NCI-H2081 (cell line): Measurements from ENCODE around the gene PEX7.
A peak's percentile ranks its signal among the peaks of the same experiment; 100 is the strongest.
"Not testable (repeated sequence)": the region's sequence is repeated elsewhere in the genome, so short reads cannot be mapped to it uniquely, and the experiment has no call there.

Source experiments
- DNase-seq, 2 experiments: peaks; one replicate each; lab custom pipeline; 2025; lab: John Stamatoyannopoulos, UW

Gene PEX7

DNA sequence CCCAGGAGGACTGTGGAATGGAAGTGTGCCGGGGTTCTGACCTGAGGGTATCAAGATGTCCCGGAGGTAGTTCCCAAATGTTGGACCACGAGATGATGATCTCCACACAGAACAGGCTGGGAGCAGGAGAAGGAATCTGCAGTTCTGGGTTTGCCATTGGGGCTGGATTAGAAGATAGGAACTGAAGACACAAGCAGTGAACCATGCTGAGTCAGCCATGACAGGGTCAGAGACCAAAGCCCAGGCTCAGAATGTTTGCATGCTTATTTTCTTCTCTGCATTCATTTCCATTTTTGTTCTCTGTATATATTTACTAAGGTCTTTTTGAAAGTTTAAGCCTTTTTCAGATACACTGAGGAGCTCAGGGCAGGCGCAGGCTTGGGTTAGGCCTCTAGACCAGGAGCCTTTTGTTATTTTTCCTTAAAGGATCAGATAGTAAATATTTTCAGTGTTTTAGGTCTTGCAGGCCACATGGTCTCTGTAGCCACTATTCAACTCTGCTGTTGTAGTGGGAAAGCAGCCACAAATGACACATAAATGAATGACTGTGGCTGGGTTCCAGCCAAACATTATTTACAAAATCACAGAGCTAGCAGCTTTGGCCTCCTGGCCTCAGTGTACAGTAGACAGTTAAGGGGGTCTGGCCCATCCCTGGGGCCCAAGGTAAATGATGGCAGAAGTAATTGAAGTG lies 128.2 kb downstream of the PEX7 start:
- DNase-seq: peak in 1 of 2 experiments; percentile 21

DNA sequence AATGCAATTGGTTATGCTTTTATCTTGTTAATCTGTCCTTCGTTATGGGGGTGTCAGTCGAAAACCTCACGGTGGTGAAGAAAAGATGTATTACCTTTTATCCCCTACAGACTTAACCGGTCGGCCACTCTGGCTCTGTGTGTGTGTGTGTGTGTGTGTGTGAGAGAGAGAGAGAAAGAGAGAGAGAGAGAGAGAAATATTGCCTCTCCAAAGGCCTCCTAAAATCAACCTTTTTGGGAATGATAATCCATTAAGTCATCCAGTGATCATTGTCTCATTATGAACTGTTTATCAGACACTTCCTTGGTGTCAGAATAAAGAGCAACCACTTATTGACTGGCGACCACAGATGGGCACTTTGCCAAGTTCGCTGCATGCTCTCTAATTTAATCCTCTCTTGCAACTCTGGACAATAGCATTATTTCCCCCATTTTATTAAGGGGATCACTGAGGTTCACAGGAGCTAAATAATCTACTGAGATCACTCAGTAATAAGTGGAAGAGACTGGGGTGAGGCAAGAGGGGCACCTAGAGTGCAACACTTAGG lies 130.4 kb downstream of the PEX7 start:
- peak; percentile 42 to 69 for DNase-seq

- no peak for DNase-seq
Measured at GRCh38 chr6:136955123-136955522, 132.7 kb downstream of the PEX7 start.

GRCh38 chr6:136956590-136957544 lies 134.5 kb downstream of the PEX7 start:
- DNase-seq: peak; percentile 66 to 94

GRCh38 chr6:136958168-136958567 lies 135.8 kb downstream of the PEX7 start:
- DNase-seq: no peak

DNA sequence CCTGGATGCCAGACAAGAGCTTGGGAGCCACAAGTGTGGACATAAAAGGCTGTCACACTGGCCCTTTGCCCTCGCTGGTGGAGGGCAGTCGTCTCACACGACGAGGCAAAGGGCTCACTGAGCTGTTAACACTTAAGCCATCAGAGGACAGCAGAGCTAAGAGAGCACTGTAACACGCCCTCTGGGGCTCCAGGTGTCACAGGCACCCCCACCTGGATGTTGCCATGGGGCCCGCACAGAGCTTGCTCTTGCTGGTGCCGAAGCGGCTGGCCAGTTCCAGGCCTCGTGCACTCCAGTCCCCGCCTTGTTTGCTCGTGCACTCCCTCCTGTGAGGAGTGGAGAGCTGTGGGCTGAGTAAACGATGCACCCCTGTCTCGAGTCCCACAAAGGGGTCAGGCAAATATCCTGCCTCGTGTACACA lies 137.1 kb downstream of the PEX7 start:
- peak; percentile 78 to 96 for DNase-seq

GRCh38 chr6:136959935-136960334 lies 137.5 kb downstream of the PEX7 start:
- DNase-seq: not testable (repeated sequence)

DNA sequence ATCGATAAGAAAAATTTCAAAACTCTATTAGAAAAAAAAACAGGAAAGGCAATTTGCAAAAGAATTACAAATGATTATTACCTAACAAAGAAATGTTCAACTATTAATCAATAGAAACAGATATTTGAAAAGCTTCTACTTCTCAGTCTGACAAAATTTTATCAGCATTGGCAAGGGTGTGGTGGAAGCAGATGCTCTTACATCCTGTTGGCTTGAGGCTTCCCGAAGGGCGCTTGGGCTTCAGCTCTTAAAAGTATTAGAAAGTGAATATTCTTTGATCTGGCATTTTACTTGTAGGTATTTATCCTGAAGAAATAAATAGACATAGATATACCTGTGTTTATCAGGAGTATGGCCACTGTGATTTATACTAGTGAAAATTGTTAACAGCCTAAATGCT lies 138.4 kb downstream of the PEX7 start:
- DNase-seq: no peak

GRCh38 chr6:136961848-136962247 lies 139.5 kb downstream of the PEX7 start:
- DNase-seq: peak in 1 of 2 experiments; percentile 62

DNA sequence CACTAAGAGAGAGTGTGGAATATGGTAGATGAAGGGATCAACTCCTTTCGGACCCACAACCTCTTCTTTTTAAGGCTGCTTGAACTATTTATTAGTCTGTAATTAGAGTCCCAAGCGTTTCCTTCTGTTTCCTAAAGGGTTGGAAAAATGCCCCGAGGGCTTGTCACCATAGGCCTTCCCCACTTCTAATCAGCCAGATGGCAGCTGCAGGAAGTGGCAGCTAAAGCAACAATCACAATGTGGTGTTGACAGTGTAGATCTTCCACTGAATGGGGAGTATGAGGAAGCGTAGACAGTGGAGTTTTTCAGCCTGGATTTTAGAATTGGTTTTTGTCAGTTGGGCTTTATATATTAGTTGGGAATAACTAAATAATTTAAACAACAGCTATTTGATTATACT lies 140.3 kb downstream of the PEX7 start:
- peak; percentile 89 to 96 for DNase-seq

DNA sequence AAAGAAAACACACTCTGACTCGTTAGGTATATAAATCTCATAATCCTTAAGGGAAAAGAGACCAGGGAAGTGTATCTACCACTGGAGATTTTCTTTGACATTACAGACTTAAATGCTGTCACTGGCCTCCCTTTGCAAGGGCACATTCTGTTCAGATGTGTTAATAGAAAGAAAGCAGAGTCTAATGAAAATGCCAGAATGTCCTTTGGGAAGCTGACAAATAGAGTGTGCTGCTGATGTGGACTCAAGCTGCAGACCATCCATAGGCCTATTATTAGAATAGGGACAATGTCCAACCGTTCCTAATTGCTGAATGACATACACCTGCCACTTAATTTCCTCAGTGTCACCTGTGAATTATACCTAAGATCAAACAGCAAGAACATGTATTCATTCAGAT lies 140.9 kb downstream of the PEX7 start:
- peak in 1 of 2 experiments; percentile 70 for DNase-seq
